Activated CD4-positive, alpha-beta T cell treated with anti-CD3 and anti-CD28 coated beads, Interleukin-2, amount 10 ng/mL, durations not matched to agents 7 days and 5 days (primary cell): ENCODE results near the gene CXorf58. TPM values are rescaled to one million over a fixed set of nuclear protein-coding genes. Genes with fewer than 3 reads are reported as not detected.
"Not testable (repeated sequence)": the region's sequence is repeated elsewhere in the genome, so short reads cannot be mapped to it uniquely, and the experiment has no call there.

ENCODE experiments used
- CTCF ChIA-PET: fragments of 350-600 bp; sonication (Branson Sonifier 250); formaldehyde crosslinking; loops from one replicate; lab custom pipeline; 2021; ENCODE audit warnings: antibody characterized with exemption; lab: Charles Lee
- POLR2A ChIA-PET: fragments of 350-600 bp; sonication (Branson Sonifier 250); formaldehyde crosslinking; loops from one replicate; lab custom pipeline; 2021; ENCODE audit warnings: antibody characterized with exemption; lab: Charles Lee
- DNase-seq: peaks from one replicate; pipeline ENCODE4 v3.0.0-alpha.2; 2020
- H3K27ac Mint-ChIP-seq: one replicate; pipeline ENCODE4 v1.8.0; 2021; ENCODE audit warnings: mild to moderate bottlenecking, moderate library complexity, mixed read lengths
- H3K27me3 Mint-ChIP-seq: one replicate; pipeline ENCODE4 v1.8.0; 2021; ENCODE audit warnings: mixed read lengths
- H3K36me3 Mint-ChIP-seq: one replicate; pipeline ENCODE4 v1.8.0; 2021; ENCODE audit warnings: low read depth, mixed read lengths
- H3K4me1 Mint-ChIP-seq: one replicate; pipeline ENCODE4 v1.8.0; 2021; ENCODE audit warnings: mixed read lengths
- H3K4me3 Mint-ChIP-seq: one replicate; pipeline ENCODE4 v1.8.0; 2021; ENCODE audit warnings: mild to moderate bottlenecking, moderate library complexity, mixed read lengths
- H3K9me3 Mint-ChIP-seq: one replicate; pipeline ENCODE4 v1.8.0; 2021; ENCODE audit warnings: mixed read lengths
- total RNA-seq, 2 experiments: library from RNA; stranded (reverse); gene quantifications; one replicate each; pipeline ENCODE4 v1.2.3, GENCODE V29; 2021

CXorf58 gene
- total RNA-seq, 2 experiments from 2014 or later, result not detected

DNA sequence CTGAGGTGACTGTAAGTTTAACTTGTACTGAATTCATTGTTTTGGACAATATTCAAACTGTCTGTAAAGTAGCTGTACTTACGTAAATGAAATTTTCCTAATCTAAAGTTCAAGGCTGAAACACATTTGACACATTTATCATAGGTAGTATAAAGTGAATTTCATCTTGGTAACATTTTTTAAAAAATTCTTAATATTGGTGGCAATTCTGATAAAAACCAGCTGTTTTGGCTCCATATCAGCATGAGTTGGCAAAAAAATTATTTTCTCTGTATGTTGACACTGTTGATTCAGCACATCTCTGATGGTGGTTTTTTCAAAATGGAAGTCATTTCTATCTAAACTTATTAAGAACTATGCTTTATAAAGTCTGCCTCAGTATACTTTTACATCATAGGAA lies 30.9 kb downstream of the CXorf58 start:
- Mint-ChIP-seq H3K36me3 (peaks cover 2% of the 10 kb centered on the region), H3K4me1 (no peaks in the 10 kb centered on the region), H3K4me3 (no peak overlapping the region), H3K9me3 (no peaks in the 10 kb centered on the region), H3K27ac (no peak overlapping the region), H3K27me3 (no peaks in the 10 kb centered on the region)
- CTCF ChIA-PET, result interaction anchor here (1.3 kb wide), 1 partner anchor 26 kb away, joined by 3 read pairs; no protein-coding TSS in a partner anchor
- POLR2A ChIA-PET, result no interaction called here
- no peak for DNase-seq

DNA sequence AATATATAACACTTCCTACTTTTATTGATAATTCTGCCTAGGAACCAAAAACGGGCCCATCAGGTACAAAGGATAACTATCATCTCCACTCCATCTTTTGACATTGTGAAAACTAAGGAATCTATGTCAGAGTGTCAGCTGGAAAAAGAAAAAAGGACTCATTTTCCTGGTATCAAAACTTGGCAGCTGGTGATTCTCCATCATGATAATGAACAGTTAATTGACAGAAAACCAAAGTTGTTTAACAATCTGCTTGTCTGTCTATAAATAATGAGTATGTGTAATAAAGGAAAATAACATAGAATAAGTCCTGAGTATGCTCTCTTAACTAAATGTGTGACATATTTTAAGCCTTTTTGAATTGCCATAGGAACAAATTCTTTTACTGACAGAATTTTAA lies 31.4 kb downstream of the CXorf58 start:
- Mint-ChIP-seq H3K27me3 (no peaks in the 10 kb centered on the region), H3K27ac (no peak overlapping the region), H3K36me3 (peaks cover 2% of the 10 kb centered on the region), H3K9me3 (no peaks in the 10 kb centered on the region), H3K4me3 (no peak overlapping the region), H3K4me1 (no peaks in the 10 kb centered on the region)
- CTCF ChIA-PET, result interaction anchor here (1.3 to 1.5 kb wide), 2 partner anchors 26 to 37 kb away, joined by 3 read pairs; no protein-coding TSS in a partner anchor
- POLR2A ChIA-PET, result no interaction called here
- no peak for DNase-seq

DNA sequence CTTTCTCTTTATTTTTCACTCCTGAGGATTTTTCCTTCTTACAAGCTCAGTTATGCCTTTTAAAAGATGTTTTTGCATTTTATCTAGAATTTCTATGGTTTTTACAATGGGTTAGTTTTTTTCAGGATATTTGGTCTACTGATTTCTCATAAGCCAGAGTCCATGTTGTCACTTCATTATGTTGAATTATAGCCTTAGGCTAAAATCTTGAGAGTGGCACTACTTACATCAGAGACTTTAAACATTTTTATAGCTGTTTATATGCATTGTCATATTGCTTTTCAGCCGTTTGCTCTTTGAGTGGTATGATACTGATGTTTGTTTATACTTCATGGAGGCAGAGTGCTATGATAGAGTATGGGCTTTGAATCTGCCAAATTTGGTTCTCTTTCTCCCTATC lies 36.4 kb downstream of the CXorf58 start:
- CTCF ChIA-PET, result interaction anchor here (0.6 kb wide), 1 partner anchor 271 kb away, joined by 4 read pairs; no protein-coding TSS in a partner anchor
- H3K27me3 Mint-ChIP-seq, result no peaks in the 10 kb centered on the region
- peaks cover 8% of the 10 kb centered on the region for H3K36me3 Mint-ChIP-seq
- POLR2A ChIA-PET, result no interaction called here
- H3K4me1 Mint-ChIP-seq, result no peaks in the 10 kb centered on the region
- H3K27ac Mint-ChIP-seq, result no peak overlapping the region
- H3K9me3 Mint-ChIP-seq, result no peaks in the 10 kb centered on the region
- H3K4me3 Mint-ChIP-seq, result no peak overlapping the region
- DNase-seq, result no peak

DNA sequence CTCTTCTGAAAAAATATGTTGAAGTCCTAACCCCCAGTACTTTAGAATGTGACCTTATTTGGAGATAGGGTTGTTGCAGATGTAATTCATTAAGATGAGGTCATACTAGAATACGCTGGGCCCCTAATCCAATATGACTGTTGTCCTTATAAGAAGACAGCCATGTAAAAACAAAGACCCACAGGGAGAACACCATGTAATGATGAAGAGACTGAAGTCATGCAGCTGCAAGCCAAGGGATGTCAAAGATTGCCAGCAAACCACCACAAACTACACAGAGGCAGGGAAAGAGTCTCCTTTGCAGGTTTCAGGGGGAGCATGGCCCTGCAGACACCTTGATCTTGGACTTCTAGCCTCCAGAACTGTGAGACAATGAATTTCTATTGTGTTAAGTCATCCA lies 37.4 kb downstream of the CXorf58 start:
- no peaks in the 10 kb centered on the region for H3K9me3 Mint-ChIP-seq
- no peak overlapping the region for H3K27ac Mint-ChIP-seq
- H3K36me3 Mint-ChIP-seq, result peaks cover 8% of the 10 kb centered on the region
- no peak overlapping the region for H3K4me3 Mint-ChIP-seq
- DNase-seq, result no peak
- H3K4me1 Mint-ChIP-seq, result no peaks in the 10 kb centered on the region
- POLR2A ChIA-PET, result no interaction called here
- H3K27me3 Mint-ChIP-seq, result no peaks in the 10 kb centered on the region
- CTCF ChIA-PET, result interaction anchor here (0.6 kb wide), 1 partner anchor 174 kb away, joined by 3 read pairs; no protein-coding TSS in a partner anchor

DNA sequence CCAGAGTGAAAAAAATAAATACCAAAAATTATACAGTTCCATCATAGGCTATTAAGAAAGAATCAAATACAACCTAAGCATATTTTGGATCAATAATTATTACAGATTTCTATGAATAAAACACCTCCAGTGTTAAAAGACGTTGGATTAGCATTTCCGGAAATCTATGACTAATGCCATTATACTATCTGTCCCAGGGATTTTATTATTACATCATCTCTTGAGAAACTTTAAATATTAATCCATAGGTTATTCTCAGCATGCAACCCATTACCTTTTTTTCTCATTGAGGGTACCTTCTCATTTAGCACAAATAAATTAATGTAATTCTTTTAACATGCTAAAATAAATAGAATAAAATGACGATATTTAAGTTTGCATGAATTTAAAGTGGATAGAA lies 44.6 kb downstream of the CXorf58 start:
- H3K4me3 Mint-ChIP-seq, result peak overlapping the region; percentile 79
- no peaks in the 10 kb centered on the region for H3K9me3 Mint-ChIP-seq
- H3K4me1 Mint-ChIP-seq, result peaks cover 19% of the 10 kb centered on the region
- no peaks in the 10 kb centered on the region for H3K27me3 Mint-ChIP-seq
- H3K27ac Mint-ChIP-seq, result peak overlapping the region; percentile 94
- no peak for DNase-seq
- ChIA-PET POLR2A (no interaction called here), CTCF (interaction anchor here (0.6 kb wide), 1 partner anchor 254 kb away, joined by 4 read pairs; no protein-coding TSS in a partner anchor)
- no peaks in the 10 kb centered on the region for H3K36me3 Mint-ChIP-seq

DNA sequence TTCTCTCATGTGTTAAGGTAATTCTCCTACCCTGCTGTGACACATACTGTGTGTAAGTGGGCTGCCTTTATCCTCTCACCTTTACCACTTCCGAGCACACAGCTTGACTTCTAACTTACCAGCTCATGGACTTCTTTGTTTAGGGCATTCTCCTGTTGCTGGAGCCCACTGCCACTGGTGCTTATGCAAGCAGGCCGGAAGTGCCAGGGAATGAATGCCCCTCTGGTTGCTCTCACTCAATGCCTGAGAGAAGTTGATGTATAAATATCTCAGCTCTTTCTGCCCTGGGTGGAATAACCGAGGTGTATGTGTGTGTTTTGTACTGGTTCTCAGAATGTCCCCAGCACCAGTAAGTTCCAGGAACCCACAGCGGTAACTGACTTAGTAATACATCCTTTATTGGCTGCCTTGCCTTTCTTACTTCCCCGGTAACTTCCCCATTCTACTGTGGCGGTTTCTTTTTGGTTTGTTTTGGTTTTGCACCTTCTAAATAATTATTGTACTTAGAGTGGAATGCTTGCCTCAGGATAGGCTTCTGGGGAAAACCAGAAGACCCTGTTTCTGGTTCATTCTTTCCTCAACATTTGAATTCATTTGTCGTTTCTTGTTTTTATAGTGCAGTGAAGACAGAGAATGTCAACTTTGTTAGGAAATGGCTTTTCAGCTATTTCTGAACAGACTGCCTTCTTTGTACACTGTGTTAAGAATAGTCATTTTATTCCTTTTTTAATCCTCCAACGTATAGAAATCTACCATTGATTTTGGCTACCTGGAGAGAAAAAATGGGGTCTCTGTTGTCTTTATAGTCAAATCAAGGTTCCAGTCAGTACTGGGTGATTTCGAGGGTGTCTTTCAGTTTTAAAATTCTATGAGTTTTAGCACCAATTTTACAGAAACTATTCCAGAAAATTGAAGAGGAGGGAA lies 45.4 kb downstream of the CXorf58 start:
- Mint-ChIP-seq H3K27me3 (no peaks in the 10 kb centered on the region), H3K4me1 (peaks cover 19% of the 10 kb centered on the region), H3K36me3 (no peaks in the 10 kb centered on the region), H3K4me3 (peak overlapping the region; percentile 79), H3K27ac (peak overlapping the region; percentile 94), H3K9me3 (no peaks in the 10 kb centered on the region)
- peak; percentile 59 for DNase-seq
- ChIA-PET CTCF (interaction anchor here (0.6 to 2.7 kb wide), 2 partner anchors 101 to 255 kb away, joined by 4 to 11 read pairs; partner anchors contain the start of gene EIF2S3), POLR2A (no interaction called here)

DNA sequence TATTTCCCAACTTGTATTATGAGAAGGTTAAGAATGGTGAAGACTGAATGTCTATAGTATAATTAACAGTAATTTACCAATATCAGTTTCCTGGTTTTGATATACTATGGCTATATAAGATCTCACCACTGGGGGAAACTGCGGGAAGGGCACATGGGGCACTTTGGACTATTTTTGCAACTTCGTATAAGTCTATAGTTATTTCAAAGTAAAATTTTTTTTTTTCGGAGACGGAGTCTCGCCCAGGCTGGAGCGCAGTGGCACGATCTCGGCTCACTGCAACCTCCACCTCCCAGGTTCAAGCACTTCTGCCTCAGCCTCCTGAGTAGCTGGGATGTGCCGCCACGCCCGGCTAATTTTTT lies 46.1 kb downstream of the CXorf58 start:
- DNase-seq, result peak; percentile 15
- Mint-ChIP-seq H3K27me3 (no peaks in the 10 kb centered on the region), H3K27ac (peak overlapping the region; percentile 94), H3K4me3 (peak overlapping the region; percentile 79), H3K9me3 (no peaks in the 10 kb centered on the region), H3K4me1 (peaks cover 19% of the 10 kb centered on the region), H3K36me3 (no peaks in the 10 kb centered on the region)
- ChIA-PET POLR2A (no interaction called here), CTCF (interaction anchor here (0.6 to 2.7 kb wide), 2 partner anchors 21 to 100 kb away, joined by 3 to 11 read pairs; partner anchors contain the start of gene EIF2S3)

DNA sequence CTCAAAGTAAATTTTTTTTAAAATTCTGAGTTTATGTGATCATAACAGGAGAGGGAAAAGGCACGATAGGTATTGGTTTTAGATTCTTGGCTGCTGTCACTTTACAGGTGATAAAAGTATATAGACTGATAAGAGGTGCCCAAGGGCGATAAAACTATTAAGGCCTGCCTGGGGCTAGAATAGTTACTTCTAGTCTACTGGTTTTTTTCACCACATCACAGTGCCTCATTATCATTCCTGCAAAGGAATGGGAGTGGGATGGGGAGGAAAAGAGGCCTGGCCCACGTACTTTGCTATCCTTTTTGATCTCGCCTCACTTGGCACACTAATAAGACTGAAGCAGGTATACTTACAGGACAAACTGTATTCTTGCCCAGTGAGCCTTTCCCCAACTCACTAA lies 46.6 kb downstream of the CXorf58 start:
- CTCF ChIA-PET, result interaction anchor here (0.6 to 2.7 kb wide), 2 partner anchors 20 to 100 kb away, joined by 3 to 11 read pairs; partner anchors contain the start of gene EIF2S3
- Mint-ChIP-seq H3K27ac (peak overlapping the region; percentile 94), H3K9me3 (no peaks in the 10 kb centered on the region), H3K36me3 (no peaks in the 10 kb centered on the region), H3K4me1 (peaks cover 21% of the 10 kb centered on the region), H3K4me3 (no peak overlapping the region), H3K27me3 (no peaks in the 10 kb centered on the region)
- DNase-seq, result no peak
- POLR2A ChIA-PET, result no interaction called here

DNA sequence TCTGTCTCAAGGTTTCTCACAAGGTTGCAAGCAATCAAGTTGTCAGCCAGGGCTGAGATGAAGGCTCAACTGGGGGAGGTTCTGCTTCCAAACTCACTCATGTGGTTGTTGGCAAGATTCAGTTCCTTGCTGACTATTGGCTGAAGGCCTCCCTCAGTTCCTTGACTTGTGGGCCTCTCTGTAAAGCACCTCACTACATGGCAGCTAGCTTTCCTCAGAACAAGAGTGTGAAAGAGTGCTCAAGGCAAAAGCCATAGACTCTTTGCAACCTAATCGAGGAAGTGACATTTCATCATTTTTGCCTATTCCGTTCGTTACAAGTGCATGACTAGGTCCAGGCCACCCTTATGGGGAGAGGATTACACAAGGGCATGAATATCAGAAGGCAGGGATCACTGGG lies 52.0 kb downstream of the CXorf58 start:
- ChIA-PET CTCF (interaction anchor here (0.6 kb wide), 1 partner anchor 419 kb away, joined by 4 read pairs; no protein-coding TSS in a partner anchor), POLR2A (no interaction called here)
- Mint-ChIP-seq H3K27ac (peak overlapping the region; percentile 55), H3K9me3 (no peaks in the 10 kb centered on the region), H3K4me3 (no peak overlapping the region), H3K36me3 (no peaks in the 10 kb centered on the region), H3K27me3 (no peaks in the 10 kb centered on the region), H3K4me1 (peaks cover 14% of the 10 kb centered on the region)
- DNase-seq, result peak; percentile 7

DNA sequence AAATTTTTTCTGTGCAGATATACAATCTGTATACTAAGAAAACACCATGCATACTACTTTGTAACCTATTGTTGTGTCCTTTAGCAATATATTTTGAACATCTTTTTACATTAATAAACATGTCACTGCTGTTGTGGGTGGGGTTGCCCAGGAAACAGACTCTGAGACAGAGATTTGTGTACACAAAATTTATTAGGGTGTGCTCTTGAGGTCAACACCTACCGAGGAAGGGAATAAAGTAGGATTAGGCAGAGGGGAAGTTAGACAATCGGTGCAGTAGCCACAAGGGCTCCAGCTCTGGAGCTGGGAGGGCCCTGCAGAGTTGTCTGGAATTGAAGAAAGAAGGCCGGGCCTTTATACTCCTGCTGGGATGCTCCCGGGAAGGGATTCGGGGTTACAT lies 56.4 kb downstream of the CXorf58 start:
- no peak overlapping the region for H3K4me3 Mint-ChIP-seq

DNA sequence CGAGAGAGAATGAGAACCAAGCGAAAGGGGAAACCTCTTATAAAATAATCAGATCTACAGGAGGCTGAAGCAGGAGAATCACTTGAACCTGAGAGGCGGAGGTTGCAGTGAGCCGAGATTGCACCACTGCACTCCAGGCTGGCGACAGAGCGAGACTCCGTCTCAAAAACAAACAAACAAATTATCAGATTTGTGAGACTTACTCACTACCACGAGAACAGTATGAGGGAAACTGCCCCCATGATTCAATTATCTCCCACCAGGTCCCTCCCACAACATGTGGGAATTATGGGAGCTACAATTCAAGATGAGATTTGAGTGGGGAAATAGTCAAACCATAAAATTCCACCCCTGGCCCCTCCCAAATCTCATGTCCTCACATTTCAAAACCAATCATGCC lies 57.8 kb downstream of the CXorf58 start:
- DNase-seq, H3K4me1 Mint-ChIP-seq, H3K4me3 Mint-ChIP-seq, H3K36me3 Mint-ChIP-seq, H3K27me3 Mint-ChIP-seq, H3K9me3 Mint-ChIP-seq, H3K27ac Mint-ChIP-seq, POLR2A ChIA-PET: not testable (repeated sequence)
- CTCF ChIA-PET, result interaction anchor here (1.3 kb wide), 1 partner anchor 27 kb away, joined by 3 read pairs; no protein-coding TSS in a partner anchor

More for the DNA sequence above, 56.4 kb downstream of the CXorf58 start:
- no peaks in the 10 kb centered on the region for H3K36me3 Mint-ChIP-seq
- ChIA-PET POLR2A (no interaction called here), CTCF (interaction anchor here (1.3 kb wide), 1 partner anchor 26 kb away, joined by 3 read pairs; no protein-coding TSS in a partner anchor)
- no peaks in the 10 kb centered on the region for H3K27me3 Mint-ChIP-seq
- H3K4me1 Mint-ChIP-seq, result peaks cover 12% of the 10 kb centered on the region
- H3K9me3 Mint-ChIP-seq, result no peaks in the 10 kb centered on the region
- H3K27ac Mint-ChIP-seq, result no peak overlapping the region
- no peak for DNase-seq

DNA sequence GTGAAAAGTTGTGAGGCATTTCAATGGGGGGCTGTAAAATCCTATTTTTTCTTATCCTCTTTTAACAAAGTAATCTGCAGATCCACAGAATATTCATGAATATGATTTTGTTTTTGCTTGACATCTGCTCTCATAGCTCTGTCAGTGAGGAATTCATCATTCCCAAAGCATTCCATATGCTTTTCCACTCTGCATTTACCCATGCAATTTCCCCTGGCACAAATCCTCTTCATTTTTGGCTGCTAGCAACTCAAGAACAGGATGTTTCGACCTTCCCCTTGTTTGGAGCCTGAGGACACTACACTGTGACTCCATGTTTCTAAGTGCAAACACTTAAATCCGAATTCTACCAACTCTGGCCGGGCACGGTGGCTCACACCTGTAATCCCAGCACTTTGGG lies 70.7 kb downstream of the CXorf58 start:
- H3K9me3 Mint-ChIP-seq, result no peaks in the 10 kb centered on the region
- ChIA-PET CTCF (no interaction called here), POLR2A (no interaction called here)
- H3K27me3 Mint-ChIP-seq, result no peaks in the 10 kb centered on the region
- H3K27ac Mint-ChIP-seq, result no peak overlapping the region
- H3K4me1 Mint-ChIP-seq, result no peaks in the 10 kb centered on the region
- no peak for DNase-seq
- no peak overlapping the region for H3K4me3 Mint-ChIP-seq
- H3K36me3 Mint-ChIP-seq, result peaks cover 10% of the 10 kb centered on the region

DNA sequence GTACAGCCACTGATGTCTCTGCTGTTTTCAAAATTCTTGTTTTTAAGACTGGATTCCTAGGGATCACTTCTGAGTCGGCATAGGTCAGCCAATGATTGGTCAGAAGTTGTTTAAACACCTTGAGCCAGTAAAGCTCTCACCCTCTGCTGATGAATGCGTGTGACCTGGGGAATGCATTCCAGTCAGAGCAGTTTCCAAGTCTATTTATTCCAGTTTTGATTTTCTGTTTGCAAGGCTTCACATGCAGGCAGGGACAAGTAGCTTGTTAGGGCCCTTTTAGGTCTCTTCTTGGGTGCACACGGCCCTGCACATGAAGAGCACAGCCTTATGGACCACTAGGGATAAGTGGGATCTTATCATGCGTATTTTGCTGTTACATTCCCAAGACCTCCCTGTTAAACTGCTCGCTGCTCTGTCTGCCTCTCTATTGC lies 72.2 kb downstream of the CXorf58 start:
- ChIA-PET CTCF (interaction anchor here (1.5 to 1.9 kb wide), 2 partner anchors 13 to 74 kb away, joined by 4 to 5 read pairs; partner anchors contain the start of gene EIF2S3), POLR2A (interaction anchor here (0.5 kb wide), 1 partner anchor 12 kb away, joined by 4 read pairs; no protein-coding TSS in a partner anchor)
- no peak for DNase-seq
- H3K27me3 Mint-ChIP-seq, result no peaks in the 10 kb centered on the region
- H3K9me3 Mint-ChIP-seq, result no peaks in the 10 kb centered on the region
- H3K4me1 Mint-ChIP-seq, result no peaks in the 10 kb centered on the region
- no peak overlapping the region for H3K27ac Mint-ChIP-seq
- H3K4me3 Mint-ChIP-seq, result no peak overlapping the region
- H3K36me3 Mint-ChIP-seq, result peaks cover 10% of the 10 kb centered on the region
